Upper lobe of left lung (tissue), 6 donors: ENCODE measurements around the gene PRR18. TPM values are rescaled to one million over a fixed set of nuclear protein-coding genes. Genes with fewer than 3 reads are reported as not detected.

Experiments
- ATAC-seq, 2 donors: fragments of 200-7000 bp; cut with Tn5 transposase; one replicate each; pipeline ENCODE4 v1.9.1; 2022; ENCODE audit warnings: mild to moderate bottlenecking in 2 of 2, moderate library complexity in 2 of 2; ENCODE audit not compliant: low FRiP score in 2 of 2
- DNase-seq, 2 donors: peaks; one replicate each; pipeline ENCODE4 v3.0.0-alpha.2; 2019 to 2020
- H3K27ac ChIP-seq, 4 donors: fragments of 200-600 bp; sonication (generic); one replicate each; pipeline ENCODE4 v1.5.1; 2016 to 2019
- H3K27me3 ChIP-seq, 4 donors: fragments of 200-600 bp; sonication (generic); one replicate each; pipeline ENCODE4 v1.5.1; 2017 to 2019
- H3K36me3 ChIP-seq, 4 donors: fragments of 200-600 bp; sonication (generic); one replicate each; pipeline ENCODE4 v1.5.1; 2016 to 2019
- H3K4me1 ChIP-seq, 4 donors: fragments of 200-600 bp; sonication (generic); one replicate each; pipeline ENCODE4 v1.5.1; 2018 to 2019
- H3K4me3 ChIP-seq, 4 donors: fragments of 200-600 bp; sonication (generic); one replicate each; pipeline ENCODE4 v1.5.1; 2017 to 2019; ENCODE audit warnings: mild to moderate bottlenecking in 2 of 4, moderate library complexity in 1 of 4
- H3K9me3 ChIP-seq, 4 donors: fragments of 200-600 bp; sonication (generic); one replicate each; pipeline ENCODE4 v1.5.1; 2018 to 2019
- CTCF ChIP-seq, 6 experiments: fragments of 450-650 bp in 4 of 6; fragments of 200-600 bp in 2 of 6; sonication (generic) in 2 of 6; IDR thresholded peaks; one replicate each; pipeline ENCODE4 v1.5.1; 2016 to 2019; ENCODE audit warnings: antibody characterized with exemption in 6 of 6
- EP300 ChIP-seq, 4 donors: sonication (generic); formaldehyde crosslinking; IDR thresholded peaks; one replicate each; pipeline ENCODE4 v1.5.1; 2017; ENCODE audit warnings: antibody characterized with exemption in 4 of 4, control low read depth in 2 of 4
- POLR2A ChIP-seq, 4 donors: fragments of 450-650 bp; IDR thresholded peaks; one replicate each; pipeline ENCODE4 v1.5.1; 2016 to 2017; ENCODE audit warnings: antibody characterized with exemption in 4 of 4, mild to moderate bottlenecking in 2 of 4
- POLR2AphosphoS5 ChIP-seq, 2 donors: sonication (generic); formaldehyde crosslinking; IDR thresholded peaks; one replicate each; pipeline ENCODE4 v1.5.1; 2017; ENCODE audit warnings: antibody characterized with exemption in 2 of 2
- WGBS, 2 donors: methylation state at CpG; one replicate each; pipeline ENCODE4 v1.1.5; 2017 to 2018; 5-methylcytosine and 5-hydroxymethylcytosine counted together
- total RNA-seq, 6 donors: library from RNA; depleted of rRNA in 4 of 6; stranded (reverse); fragments of >200 nt in 4 of 6; gene quantifications; one replicate each; pipeline versions ENCODE4 v1.1.0 to v1.2.1, GENCODE V29; 2016 to 2021
- donor health status: DM: no; HTN: no; CAD: no; lungs with moderate emphysema.
- donor health status: DM: no; HTN: yes; CAD: no; lungs with severe emphysema.

PRR18 gene
- total RNA-seq, 6 donors from 2014 or later = 0.15 to 2.1 (median 0.50) TPM; not detected in 2

- no peaks in the 10 kb centered on the region for H3K27me3 ChIP-seq
- H3K36me3 ChIP-seq = no peaks in the 10 kb centered on the region
- H3K9me3 ChIP-seq = no peaks in the 10 kb centered on the region
- 71 to 74% methylated on average over 11 of the region's 11 CpGs for WGBS, 2 donors
- H3K27ac ChIP-seq = no peak overlapping the region
- no peak for TF ChIP-seq POLR2AphosphoS5 (IDR thresholded peaks at IDR 0.05)
- no peak for TF ChIP-seq POLR2A (IDR thresholded peaks at IDR 0.05)
- TF ChIP-seq CTCF (IDR thresholded peaks at IDR 0.05) = no peak
- TF ChIP-seq EP300 (IDR thresholded peaks at IDR 0.05) = no peak
- no peak for ATAC-seq
- no peak overlapping the region for H3K4me3 ChIP-seq
- no peak for DNase-seq
- H3K4me1 ChIP-seq = no peaks in the 10 kb centered on the region
These were observed 25.7 kb downstream of the PRR18 start for GRCh38 chr6:166282394-166283032.

- Histone ChIP-seq H3K27ac (no peak overlapping the region), H3K4me1 (peaks cover 0 to 3% (median 0%) of the 10 kb centered on the region in 4 donors), H3K36me3 (no peaks in the 10 kb centered on the region), H3K4me3 (no peak overlapping the region), H3K9me3 (no peaks in the 10 kb centered on the region), H3K27me3 (no peaks in the 10 kb centered on the region)
- ATAC-seq (no peak), DNase-seq (no peak)
- 75 to 92% methylated on average over 4 to 9 of the region's 9 CpGs for WGBS, 2 donors
- TF ChIP-seq EP300 (IDR thresholded peaks at IDR 0.05) (no peak), POLR2A (IDR thresholded peaks at IDR 0.05) (no peak), CTCF (IDR thresholded peaks at IDR 0.05) (no peak), POLR2AphosphoS5 (IDR thresholded peaks at IDR 0.05) (no peak)
These were observed 27.1 kb downstream of the PRR18 start for GRCh38 chr6:166281104-166281503.

GRCh38 chr6:166279393-166279679 lies 28.9 kb downstream of the PRR18 start:
- no peaks in the 10 kb centered on the region for H3K36me3 ChIP-seq
- no peak overlapping the region for H3K27ac ChIP-seq
- ATAC-seq (no peak), DNase-seq (no peak)
- H3K9me3 ChIP-seq = no peaks in the 10 kb centered on the region
- H3K27me3 ChIP-seq = no peaks in the 10 kb centered on the region
- TF ChIP-seq POLR2AphosphoS5 (IDR thresholded peaks at IDR 0.05) (no peak), POLR2A (IDR thresholded peaks at IDR 0.05) (no peak), EP300 (IDR thresholded peaks at IDR 0.05) (no peak), CTCF (IDR thresholded peaks at IDR 0.05) (no peak)
- peaks cover 0 to 10% (median 3%) of the 10 kb centered on the region in 4 donors for H3K4me1 ChIP-seq
- no peak overlapping the region for H3K4me3 ChIP-seq
- 90 to 97% methylated on average over 1 of the region's 1 CpG for WGBS, 2 donors

- 80 to 86% methylated on average over 8 of the region's 8 CpGs for WGBS, 2 donors
- H3K9me3 ChIP-seq = no peaks in the 10 kb centered on the region
- no peak overlapping the region for H3K27ac ChIP-seq
- ATAC-seq (no peak), DNase-seq (no peak)
- H3K4me3 ChIP-seq = no peak overlapping the region
- TF ChIP-seq CTCF (IDR thresholded peaks at IDR 0.05) = no peak
- no peak for TF ChIP-seq EP300 (IDR thresholded peaks at IDR 0.05)
- TF ChIP-seq POLR2AphosphoS5 (IDR thresholded peaks at IDR 0.05) = no peak
- TF ChIP-seq POLR2A (IDR thresholded peaks at IDR 0.05) = no peak
- no peaks in the 10 kb centered on the region for H3K27me3 ChIP-seq
- H3K36me3 ChIP-seq = no peaks in the 10 kb centered on the region
- H3K4me1 ChIP-seq = peaks cover 0 to 10% (median 3%) of the 10 kb centered on the region in 4 donors
These were observed 29.4 kb downstream of the PRR18 start for GRCh38 chr6:166278579-166279392.
